NCI-H524 (cell line): ENCODE results near the gene GATC.
"Not testable (repeated sequence)": the region's sequence is repeated elsewhere in the genome, so short reads cannot be mapped to it uniquely, and the experiment has no call there.

Experiments used
- DNase-seq, 2 experiments: peaks; one replicate each; lab custom pipeline; 2025; lab: John Stamatoyannopoulos, UW

GATC gene

GRCh38 chr12:120470150-120470784 lies 24.0 kb downstream of the GATC start:
- DNase-seq = peak in 1 of 2 experiments; percentile 45

GRCh38 chr12:120472521-120472920 lies 26.3 kb downstream of the GATC start:
- no peak for DNase-seq

- DNase-seq = no peak
Measured at GRCh38 chr12:120473807-120474615, 27.8 kb downstream of the GATC start.

- DNase-seq = no peak
Measured at GRCh38 chr12:120474616-120474960, 28.3 kb downstream of the GATC start.

GRCh38 chr12:120475643-120476042 lies 29.4 kb downstream of the GATC start:
- no peak for DNase-seq

GRCh38 chr12:120479458-120479857 lies 33.2 kb downstream of the GATC start:
- no peak for DNase-seq

GRCh38 chr12:120480211-120480610 lies 34.0 kb downstream of the GATC start:
- no peak for DNase-seq

GRCh38 chr12:120481022-120481767 lies 35.0 kb downstream of the GATC start:
- no peak for DNase-seq

GRCh38 chr12:120483621-120484020 lies 37.4 kb downstream of the GATC start:
- DNase-seq = no peak

- DNase-seq = no peak
Measured at GRCh38 chr12:120485961-120486881, 40.0 kb downstream of the GATC start.

- not testable (repeated sequence) for DNase-seq
Measured at GRCh38 chr12:120487552-120487951, 41.3 kb downstream of the GATC start.

- DNase-seq = no peak
Measured at GRCh38 chr12:120488057-120488640, 41.9 kb downstream of the GATC start.

GRCh38 chr12:120489018-120489417 lies 42.8 kb downstream of the GATC start:
- DNase-seq = no peak

GRCh38 chr12:120490325-120490724 lies 44.1 kb downstream of the GATC start:
- DNase-seq = no peak

- no peak for DNase-seq
Measured at GRCh38 chr12:120490833-120491512, 44.7 kb downstream of the GATC start.

- no peak for DNase-seq
Measured at GRCh38 chr12:120495186-120495730, 49.0 kb downstream of the GATC start.

- DNase-seq = peak; percentile 91 to 96
Measured at GRCh38 chr12:120495731-120496412, 49.6 kb downstream of the GATC start, which contains the start of gene DYNLL1. Gene DYNLL1 (plus strand): TSS chr12:120496113. CDS start chr12:120496422, 309 bp downstream.

GRCh38 chr12:120496413-120497340 lies 50.4 kb downstream of the GATC start:
- peak; percentile 50 to 69 for DNase-seq
